ENCODE measurements around the gene NRBP1.

NRBP1 gene

DNA sequence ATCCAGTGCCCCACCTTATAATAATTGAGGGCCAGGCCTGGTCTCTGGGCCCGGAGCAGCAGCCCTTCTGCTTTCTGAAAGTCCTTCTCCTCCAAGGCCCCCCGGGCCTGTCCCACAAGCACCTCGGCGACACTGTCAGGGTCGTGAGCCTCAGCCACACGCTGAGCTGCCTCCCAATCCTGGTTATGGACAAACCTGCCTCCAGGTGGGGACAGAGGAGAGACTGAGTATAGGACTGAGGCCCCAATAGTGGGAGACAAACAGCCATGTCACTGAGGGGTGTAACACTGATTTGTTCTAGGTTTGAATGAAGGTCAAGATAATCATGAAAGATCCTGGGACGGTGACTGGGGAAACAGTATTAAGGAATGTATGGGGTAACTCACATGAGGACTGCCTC, 25.5 kb downstream of the NRBP1 start:
- TF ChIP-seq, protein P1, sequence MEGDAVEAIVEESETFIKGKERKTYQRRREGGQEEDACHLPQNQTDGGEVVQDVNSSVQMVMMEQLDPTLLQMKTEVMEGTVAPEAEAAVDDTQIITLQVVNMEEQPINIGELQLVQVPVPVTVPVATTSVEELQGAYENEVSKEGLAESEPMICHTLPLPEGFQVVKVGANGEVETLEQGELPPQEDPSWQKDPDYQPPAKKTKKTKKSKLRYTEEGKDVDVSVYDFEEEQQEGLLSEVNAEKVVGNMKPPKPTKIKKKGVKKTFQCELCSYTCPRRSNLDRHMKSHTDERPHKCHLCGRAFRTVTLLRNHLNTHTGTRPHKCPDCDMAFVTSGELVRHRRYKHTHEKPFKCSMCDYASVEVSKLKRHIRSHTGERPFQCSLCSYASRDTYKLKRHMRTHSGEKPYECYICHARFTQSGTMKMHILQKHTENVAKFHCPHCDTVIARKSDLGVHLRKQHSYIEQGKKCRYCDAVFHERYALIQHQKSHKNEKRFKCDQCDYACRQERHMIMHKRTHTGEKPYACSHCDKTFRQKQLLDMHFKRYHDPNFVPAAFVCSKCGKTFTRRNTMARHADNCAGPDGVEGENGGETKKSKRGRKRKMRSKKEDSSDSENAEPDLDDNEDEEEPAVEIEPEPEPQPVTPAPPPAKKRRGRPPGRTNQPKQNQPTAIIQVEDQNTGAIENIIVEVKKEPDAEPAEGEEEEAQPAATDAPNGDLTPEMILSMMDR (IDR thresholded peaks at IDR 0.05; ENCODE audit: insufficient read depth, low read length, missing control alignments) = no peak
- ChIA-PET CTCF (interaction anchor here (0.9 to 1.5 kb wide), 2 partner anchors 8 to 33 kb away, joined by 3 read pairs; no protein-coding TSS in a partner anchor), POLR2A (no interaction called here)
- H3K4me3 ChIP-seq (ENCODE audit: low read depth, low read length) = no peak overlapping the region
- DNase-seq (ENCODE audit: low read depth, low spot score) = no peak

DNA sequence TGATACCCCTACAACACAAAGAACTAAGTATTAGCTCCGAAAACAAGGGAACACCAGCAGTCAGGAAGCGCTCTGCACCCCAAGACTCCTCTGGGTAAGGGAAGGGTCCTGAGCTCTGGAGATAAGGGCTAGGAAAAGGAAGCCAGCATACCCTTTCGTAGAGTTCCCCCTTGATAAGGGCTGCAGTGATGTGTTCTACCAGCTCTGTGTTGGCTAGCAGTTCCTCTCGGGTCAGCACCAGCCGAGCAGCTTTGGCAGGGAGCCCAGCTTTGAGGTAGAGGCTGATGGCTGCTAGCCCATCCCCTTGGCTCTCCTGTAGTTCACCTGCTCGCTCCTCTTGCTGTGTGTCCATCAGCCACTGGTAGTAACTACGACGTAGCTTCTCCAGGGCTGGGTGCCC, 32.7 kb downstream of the NRBP1 start:
- ChIA-PET POLR2A (no interaction called here), CTCF (interaction anchor here (1.5 kb wide), 1 partner anchor 9 kb away, joined by 4 read pairs; no protein-coding TSS in a partner anchor)
- DNase-seq (ENCODE audit: low read depth, low spot score) = no peak
- no peak overlapping the region for H3K4me3 ChIP-seq (ENCODE audit: low read depth, low read length)
- TF ChIP-seq, protein P1 (IDR thresholded peaks at IDR 0.05; ENCODE audit: insufficient read depth, low read length, missing control alignments) = no peak

DNA sequence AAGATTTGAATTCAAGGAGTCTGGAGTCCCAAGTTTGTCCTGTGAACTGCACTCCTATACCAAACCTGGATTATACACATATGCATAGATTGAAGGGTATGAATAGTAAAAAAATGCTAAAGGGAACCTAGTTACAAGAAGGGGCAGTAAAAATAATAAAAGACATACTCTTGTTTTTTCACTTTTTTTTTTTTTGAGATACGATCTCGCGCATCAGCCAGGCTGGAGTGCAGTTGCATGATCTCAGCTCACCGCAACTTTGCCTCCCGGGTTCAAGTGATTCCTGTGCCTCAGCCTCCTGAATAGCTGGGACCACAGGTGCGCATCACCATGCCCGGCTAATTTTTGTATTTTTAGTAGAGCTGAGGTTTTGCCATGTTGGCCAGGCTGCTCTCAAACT, 36.0 kb downstream of the NRBP1 start:
- no peak overlapping the region for H3K4me3 ChIP-seq (ENCODE audit: low read depth, low read length)
- POLR2A ChIA-PET = no interaction called here
- CTCF ChIA-PET = no interaction called here
- TF ChIP-seq, protein P1 (IDR thresholded peaks at IDR 0.05; ENCODE audit: insufficient read depth, low read length, missing control alignments) = no peak
- no peak for DNase-seq (ENCODE audit: low read depth, low spot score)

DNA sequence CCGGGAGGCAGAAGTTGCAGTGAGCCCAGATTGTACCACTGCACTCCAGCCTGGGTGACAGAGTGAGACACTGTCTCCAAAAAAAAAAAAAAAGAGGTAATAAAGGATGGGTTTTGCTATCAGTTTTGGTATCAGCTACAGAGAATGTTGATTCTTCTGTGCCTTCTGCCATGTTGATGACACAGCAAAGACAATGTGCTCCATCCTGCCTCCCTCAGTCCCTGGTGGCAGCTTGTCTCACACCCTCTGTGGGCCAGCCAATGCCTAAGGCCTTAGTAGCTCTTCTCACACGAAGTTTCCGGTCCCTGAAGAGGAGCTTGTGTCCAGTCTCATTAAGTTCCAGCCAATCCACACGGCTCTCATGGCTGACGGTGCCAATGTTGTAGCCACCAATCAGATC, 43.5 kb downstream of the NRBP1 start:
- ChIA-PET POLR2A (no interaction called here), CTCF (interaction anchor here (0.8 kb wide), 1 partner anchor 211 kb away, joined by 3 read pairs; no protein-coding TSS in a partner anchor)
- no peak overlapping the region for H3K4me3 ChIP-seq (ENCODE audit: low read depth, low read length)
- no peak for DNase-seq (ENCODE audit: low read depth, low spot score)
- TF ChIP-seq, protein P1 (IDR thresholded peaks at IDR 0.05; ENCODE audit: insufficient read depth, low read length, missing control alignments) = no peak

DNA sequence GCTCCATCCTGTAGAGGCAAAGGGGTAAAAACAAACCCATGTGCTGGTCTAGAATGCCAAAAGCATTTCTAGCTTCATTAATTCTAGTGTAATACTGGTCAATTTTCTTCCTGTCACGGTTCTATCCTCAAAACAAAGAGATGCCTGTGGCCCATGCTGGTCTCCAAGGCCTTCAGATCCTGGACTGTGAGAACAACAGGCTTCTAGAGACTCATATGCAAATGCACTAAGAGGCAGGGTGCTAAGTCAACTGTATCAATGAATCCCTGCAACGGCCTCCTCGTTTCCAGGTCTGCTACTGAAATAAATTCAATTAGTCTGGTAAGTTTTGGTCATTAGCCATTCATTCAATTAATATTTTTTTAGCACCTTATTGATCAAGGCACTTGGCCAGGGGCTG, 57.1 kb downstream of the NRBP1 start:
- H3K4me3 ChIP-seq (ENCODE audit: low read depth, low read length) = no peak overlapping the region
- DNase-seq (ENCODE audit: low read depth, low spot score) = no peak
- TF ChIP-seq, protein P1 (IDR thresholded peaks at IDR 0.05; ENCODE audit: insufficient read depth, low read length, missing control alignments) = no peak
- ChIA-PET CTCF (interaction anchor here (1.7 kb wide), 1 partner anchor 198 kb away, joined by 5 read pairs; no protein-coding TSS in a partner anchor), POLR2A (no interaction called here)

DNA sequence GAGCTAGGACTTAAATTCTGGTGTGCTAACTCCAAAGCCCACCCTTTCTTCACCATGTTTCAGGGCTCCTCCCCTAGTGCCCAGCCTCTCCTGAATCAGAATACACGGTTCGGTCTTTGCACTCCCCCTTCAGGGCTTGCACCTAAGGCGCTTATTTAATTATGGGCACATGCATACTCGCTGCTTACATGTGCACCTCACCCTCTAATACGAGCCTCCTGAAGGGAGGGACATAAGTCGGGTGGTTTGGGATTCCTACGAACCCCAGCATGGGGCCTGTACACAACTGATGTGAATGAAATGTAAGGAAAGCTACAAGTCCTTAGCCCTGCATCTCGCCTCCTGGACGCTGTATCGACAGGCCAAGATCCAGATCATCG, 60.7 kb downstream of the NRBP1 start:
- no peak for DNase-seq (ENCODE audit: low read depth, low spot score)
- ChIA-PET CTCF (interaction anchor here (1.1 to 1.2 kb wide), 2 partner anchors 11 to 81 kb away, joined by 3 to 5 read pairs; no protein-coding TSS in a partner anchor), POLR2A (no interaction called here)
- H3K4me3 ChIP-seq (ENCODE audit: low read depth, low read length) = peak overlapping the region; percentile 97
- TF ChIP-seq, protein P1 (IDR thresholded peaks at IDR 0.05; ENCODE audit: insufficient read depth, low read length, missing control alignments) = no peak

Measured in AG04449 (cell line).